H9 (cell line): ENCODE results near the gene SERPINA5. TPM values are rescaled to one million over a fixed set of nuclear protein-coding genes. Genes with fewer than 3 reads are reported as not detected.

Experiments
- DNase-seq: peaks from one replicate; pipeline ENCODE4 v3.0.0-alpha.2; 2017
- H2AFZ ChIP-seq: one replicate; pipeline ENCODE4 v1.6.1; 2013; ENCODE audit warnings: mild to moderate bottlenecking, low read length, control low read depth, moderate library complexity
- H2AK5ac ChIP-seq: 2 replicates; pipeline ENCODE4 v1.6.1; 2013; ENCODE audit warnings: low read length, control low read depth, mixed read lengths; ENCODE audit not compliant: insufficient read length
- H2BK120ac ChIP-seq: one replicate; pipeline ENCODE4 v1.6.1; 2013; ENCODE audit warnings: low read depth, mild to moderate bottlenecking, low read length, control low read depth, inconsistent platforms; ENCODE audit not compliant: poor library complexity, severe bottlenecking
- H2BK12ac ChIP-seq: 2 replicates; pipeline ENCODE4 v1.6.1; 2013; ENCODE audit warnings: low read length, control low read depth, mixed read lengths, low read depth; ENCODE audit not compliant: insufficient read length
- H2BK15ac ChIP-seq: 2 replicates; pipeline ENCODE4 v1.6.1; 2013; ENCODE audit warnings: low read depth, low read length, control low read depth
- H2BK20ac ChIP-seq: one replicate; pipeline ENCODE4 v1.6.1; 2013; ENCODE audit warnings: low read depth, mild to moderate bottlenecking, low read length, control low read depth, inconsistent platforms; ENCODE audit not compliant: poor library complexity, severe bottlenecking
- H2BK5ac ChIP-seq: 2 replicates; pipeline ENCODE4 v1.6.1; 2013; ENCODE audit warnings: low read length, control low read depth, mixed read lengths; ENCODE audit not compliant: insufficient read length
- H3K14ac ChIP-seq: 2 replicates; pipeline ENCODE4 v1.6.1; 2013; ENCODE audit warnings: low read length, control low read depth; ENCODE audit not compliant: insufficient read depth
- H3K18ac ChIP-seq: 2 replicates; pipeline ENCODE4 v1.6.1; 2013; ENCODE audit warnings: low read depth, mild to moderate bottlenecking, mixed read lengths, low read length, control low read depth; ENCODE audit not compliant: insufficient read length
- H3K23ac ChIP-seq: 2 replicates; pipeline ENCODE4 v1.6.1; 2013; ENCODE audit warnings: low read length, control low read depth, mixed read lengths, low read depth; ENCODE audit not compliant: insufficient read length
- H3K23me2 ChIP-seq: 2 replicates; pipeline ENCODE4 v1.6.1; 2013; ENCODE audit warnings: low read depth, mild to moderate bottlenecking, mixed read lengths, low read length, control low read depth; ENCODE audit not compliant: insufficient read length, poor library complexity, severe bottlenecking
- H3K27ac ChIP-seq: 2 replicates; pipeline ENCODE4 v1.5.1; 2013; ENCODE audit warnings: low read length, control low read depth, mixed read lengths, low read depth; ENCODE audit not compliant: insufficient read length
- H3K27me3 ChIP-seq: 2 replicates; pipeline ENCODE4 v1.6.1; 2013; ENCODE audit warnings: low read length, control low read depth, inconsistent platforms; ENCODE audit not compliant: insufficient read depth
- H3K4ac ChIP-seq: 2 replicates; pipeline ENCODE4 v1.6.1; 2013; ENCODE audit warnings: low read depth, mild to moderate bottlenecking, control low read depth, inconsistent platforms, low read length, moderate library complexity
- H3K4me1 ChIP-seq: 2 replicates; pipeline ENCODE4 v1.6.1; 2013; ENCODE audit warnings: low read length, control low read depth, inconsistent platforms; ENCODE audit not compliant: insufficient read depth
- H3K4me2 ChIP-seq: 2 replicates; pipeline ENCODE4 v1.6.1; 2013; ENCODE audit warnings: low read length, control low read depth, mixed read lengths; ENCODE audit not compliant: insufficient read length, insufficient read depth
- H3K56ac ChIP-seq: 2 replicates; pipeline ENCODE4 v1.6.1; 2013; ENCODE audit warnings: low read depth, mild to moderate bottlenecking, mixed read lengths, low read length, control low read depth; ENCODE audit not compliant: insufficient read length
- H3K79me1 ChIP-seq: 2 replicates; pipeline ENCODE4 v1.6.1; 2013; ENCODE audit warnings: low read depth, mild to moderate bottlenecking, moderate library complexity, low read length, control low read depth, inconsistent platforms; ENCODE audit not compliant: insufficient read depth, poor library complexity, severe bottlenecking
- H3K79me2 ChIP-seq: 2 replicates; pipeline ENCODE4 v1.6.1; 2013; ENCODE audit warnings: low read length, control low read depth, inconsistent platforms; ENCODE audit not compliant: insufficient read depth
- H3K9ac ChIP-seq: 2 replicates; pipeline ENCODE4 v1.6.1; 2013; ENCODE audit warnings: low read length, control low read depth, mixed read lengths; ENCODE audit not compliant: insufficient read length; ENCODE audit errors: extremely low read depth
- H3K9me3 ChIP-seq: one replicate; pipeline ENCODE4 v1.6.1; 2013; ENCODE audit warnings: low read depth, low read length, inconsistent platforms; ENCODE audit not compliant: control insufficient read depth
- H3T11ph ChIP-seq: one replicate; pipeline ENCODE4 v1.6.1; 2013; ENCODE audit warnings: mild to moderate bottlenecking, low read length, control low read depth, inconsistent platforms
- H4K20me1 ChIP-seq: one replicate; pipeline ENCODE4 v1.6.1; 2013; ENCODE audit not compliant: control insufficient read depth, insufficient read length, insufficient read depth
- H4K5ac ChIP-seq: 2 replicates; pipeline ENCODE4 v1.6.1; 2013; ENCODE audit warnings: low read depth, mild to moderate bottlenecking, mixed read lengths, low read length, control low read depth; ENCODE audit not compliant: insufficient read length
- H4K8ac ChIP-seq: replicated peaks from 2 replicates; pipeline ENCODE4 v1.6.1; 2013; ENCODE audit warnings: low read length, control low read depth, mixed read lengths, low read depth; ENCODE audit not compliant: insufficient read length
- H4K91ac ChIP-seq: 2 replicates; pipeline ENCODE4 v1.6.1; 2013; ENCODE audit warnings: low read depth, mild to moderate bottlenecking, moderate library complexity, mixed read lengths, low read length, control low read depth; ENCODE audit not compliant: insufficient read length
- H3K27ac Mint-ChIP-seq, 3 experiments: 2 replicates in 2 of 3; 3 replicates in 1 of 3; pipeline ENCODE4 v1.8.0; 2020 to 2021; ENCODE audit warnings: mixed read lengths in 3 of 3, mild to moderate bottlenecking in 1 of 3, moderate library complexity in 1 of 3
- H3K27me3 Mint-ChIP-seq: 2 replicates; pipeline ENCODE4 v1.8.0; 2021; ENCODE audit warnings: low read depth, mild to moderate bottlenecking, moderate library complexity, mixed read lengths
- H3K36me3 Mint-ChIP-seq, 3 experiments: 2 replicates in 2 of 3; 3 replicates in 1 of 3; pipeline ENCODE4 v1.8.0; 2020 to 2021; ENCODE audit warnings: low read depth in 3 of 3, mixed read lengths in 3 of 3; ENCODE audit not compliant: insufficient read depth in 1 of 3
- H3K4me1 Mint-ChIP-seq, 2 experiments: 2 replicates each; pipeline ENCODE4 v1.8.0; 2020; ENCODE audit warnings: mixed read lengths in 2 of 2
- H3K4me3 Mint-ChIP-seq, 2 experiments: 2 replicates in 1 of 2; 3 replicates in 1 of 2; pipeline ENCODE4 v1.8.0; 2020 to 2021; ENCODE audit warnings: mild to moderate bottlenecking in 2 of 2, mixed read lengths in 2 of 2, moderate library complexity in 1 of 2
- H3K9me3 Mint-ChIP-seq, 2 experiments: 2 replicates in 1 of 2; 3 replicates in 1 of 2; pipeline ENCODE4 v1.8.0; 2020; ENCODE audit warnings: mild to moderate bottlenecking in 2 of 2, mixed read lengths in 2 of 2, moderate library complexity in 1 of 2
- WGBS: extraction: QIAGEN DNeasy Blood & Tissue Kit; methylation state at CpG from one replicate; pipeline ENCODE4 v1.1.7; 2013; ENCODE audit warnings: missing lambda C conversion rate, low lambda C conversion rate, mixed read lengths; ENCODE audit not compliant: insufficient read length; ENCODE audit errors: extremely low coverage; 5-methylcytosine and 5-hydroxymethylcytosine counted together
- total RNA-seq: library from RNA; stranded (reverse); gene quantifications from 2 replicates; pipeline ENCODE4 v1.2.1, GENCODE V29; 2021
- TF ChIP-seq, protein P1 (sequence below): fragments of 200-600 bp; sonication (generic); conservative IDR thresholded peaks from 3 replicates; pipeline ENCODE4 v1.8.0; 2021; ENCODE audit warnings: antibody characterized with exemption, mild to moderate bottlenecking

Gene SERPINA5
- total RNA-seq, 1 experiment from 2014 or later = 1.1 TPM

DNA sequence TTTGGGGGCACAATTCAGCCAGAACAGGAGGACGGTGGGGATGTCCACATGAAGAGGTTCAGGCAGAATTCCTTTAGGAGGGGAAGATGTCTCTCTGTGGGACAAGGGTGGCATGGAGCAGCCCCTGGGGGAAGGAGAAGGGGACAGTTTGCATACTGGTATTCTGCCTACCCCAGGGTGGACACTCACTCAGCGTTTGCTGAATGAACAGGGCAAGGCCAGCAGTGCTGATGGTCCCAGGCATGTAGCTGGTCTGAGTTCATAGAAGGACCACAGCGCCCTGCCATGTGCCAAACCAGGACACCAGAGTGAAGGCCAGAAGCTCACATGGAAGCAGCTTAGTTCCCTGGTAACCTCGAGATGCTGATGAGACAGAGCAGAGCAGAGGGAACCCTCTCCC lies 5.4 kb downstream of the SERPINA5 start:
- no peak overlapping the region for H3T11ph ChIP-seq
- H3K27me3 Mint-ChIP-seq = peaks cover 30% of the 10 kb centered on the region
- no peak overlapping the region for H2AK5ac ChIP-seq
- H3K9ac ChIP-seq = no peak overlapping the region
- no CpG with 5 or more reads among the region's 4 CpGs for WGBS
- no peak overlapping the region for H2BK5ac ChIP-seq
- H3K27ac ChIP-seq = no peak overlapping the region
- H3K4ac ChIP-seq = no peak overlapping the region
- peaks cover 16 to 19% of the 10 kb centered on the region in 2 experiments for H3K9me3 Mint-ChIP-seq
- no peak overlapping the region for H3K14ac ChIP-seq
- no peak overlapping the region for H4K5ac ChIP-seq
- no peak overlapping the region for H3K18ac ChIP-seq
- no peaks in the 10 kb centered on the region for H3K4me1 ChIP-seq
- no peak overlapping the region for H2AFZ ChIP-seq
- H2BK120ac ChIP-seq = no peak overlapping the region
- H3K23ac ChIP-seq = no peak overlapping the region
- H3K9me3 ChIP-seq = no peaks in the 10 kb centered on the region
- TF ChIP-seq, protein P1, sequence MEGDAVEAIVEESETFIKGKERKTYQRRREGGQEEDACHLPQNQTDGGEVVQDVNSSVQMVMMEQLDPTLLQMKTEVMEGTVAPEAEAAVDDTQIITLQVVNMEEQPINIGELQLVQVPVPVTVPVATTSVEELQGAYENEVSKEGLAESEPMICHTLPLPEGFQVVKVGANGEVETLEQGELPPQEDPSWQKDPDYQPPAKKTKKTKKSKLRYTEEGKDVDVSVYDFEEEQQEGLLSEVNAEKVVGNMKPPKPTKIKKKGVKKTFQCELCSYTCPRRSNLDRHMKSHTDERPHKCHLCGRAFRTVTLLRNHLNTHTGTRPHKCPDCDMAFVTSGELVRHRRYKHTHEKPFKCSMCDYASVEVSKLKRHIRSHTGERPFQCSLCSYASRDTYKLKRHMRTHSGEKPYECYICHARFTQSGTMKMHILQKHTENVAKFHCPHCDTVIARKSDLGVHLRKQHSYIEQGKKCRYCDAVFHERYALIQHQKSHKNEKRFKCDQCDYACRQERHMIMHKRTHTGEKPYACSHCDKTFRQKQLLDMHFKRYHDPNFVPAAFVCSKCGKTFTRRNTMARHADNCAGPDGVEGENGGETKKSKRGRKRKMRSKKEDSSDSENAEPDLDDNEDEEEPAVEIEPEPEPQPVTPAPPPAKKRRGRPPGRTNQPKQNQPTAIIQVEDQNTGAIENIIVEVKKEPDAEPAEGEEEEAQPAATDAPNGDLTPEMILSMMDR = no peak
- DNase-seq = no peak
- H3K4me1 Mint-ChIP-seq = peaks cover 23 to 24% of the 10 kb centered on the region in 2 experiments
- peaks cover 0 to 18% (median 8%) of the 10 kb centered on the region in 3 experiments; a peak in 5 of 7 replicates for H3K36me3 Mint-ChIP-seq
- no peak overlapping the region for H3K4me3 Mint-ChIP-seq
- H4K20me1 ChIP-seq = no peaks in the 10 kb centered on the region
- no peak overlapping the region for H4K91ac ChIP-seq
- no peak overlapping the region for H3K56ac ChIP-seq
- no peak overlapping the region for H3K4me2 ChIP-seq
- H2BK15ac ChIP-seq = no peak overlapping the region
- no peak overlapping the region for H2BK12ac ChIP-seq
- H3K27ac Mint-ChIP-seq = no peak overlapping the region
- no peaks in the 10 kb centered on the region for H3K27me3 ChIP-seq
- H3K79me1 ChIP-seq = no peaks in the 10 kb centered on the region
- H2BK20ac ChIP-seq = no peak overlapping the region
- no peaks in the 10 kb centered on the region for H3K79me2 ChIP-seq
- H4K8ac ChIP-seq = no peak overlapping the region
- H3K23me2 ChIP-seq = no peaks in the 10 kb centered on the region
